Hepatocyte (in vitro differentiated cells): ENCODE results near the gene ZNF101.

Experiments used
- EZH2 ChIP-seq: fragments of 200-600 bp; sonication (generic); IDR thresholded peaks from 2 replicates; pipeline ENCODE4 v1.6.1; 2016; ENCODE audit warnings: antibody characterized with exemption, mild to moderate bottlenecking, borderline replicate concordance
- EZH2phosphoT487 ChIP-seq: fragments of 200-600 bp; sonication (generic); IDR thresholded peaks from one replicate; pipeline ENCODE4 v1.6.1; 2018; ENCODE audit warnings: antibody characterized with exemption, mild to moderate bottlenecking, low read depth, moderate library complexity; ENCODE audit not compliant: unreplicated experiment, severe bottlenecking
- TF ChIP-seq, protein P1 (sequence below): fragments of 200-600 bp; sonication (generic); IDR thresholded peaks from 2 replicates; pipeline ENCODE4 v1.5.1; 2016; ENCODE audit warnings: antibody characterized with exemption, mild to moderate bottlenecking; ENCODE audit not compliant: poor library complexity

DNA sequence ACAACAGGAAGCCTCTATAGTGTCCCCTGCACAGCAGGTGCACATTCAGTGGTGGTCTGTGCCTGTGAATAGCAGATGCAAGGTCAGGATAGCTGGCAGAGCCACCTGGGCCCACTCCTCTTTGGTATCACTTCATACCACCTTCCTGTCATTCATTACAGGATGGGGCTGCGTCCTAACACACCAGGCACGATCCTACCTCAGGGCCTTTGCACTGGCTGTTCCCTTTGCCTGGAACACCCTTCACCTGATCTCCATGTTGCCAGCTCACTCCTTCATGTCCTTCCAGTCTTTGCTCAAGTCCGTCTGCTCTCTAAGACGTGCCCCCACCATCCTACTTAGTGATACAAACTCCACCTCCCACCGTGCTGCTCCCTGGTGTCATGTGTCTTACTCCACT is 36.0 kb upstream of the ZNF101 start:
- TF ChIP-seq, protein P1, sequence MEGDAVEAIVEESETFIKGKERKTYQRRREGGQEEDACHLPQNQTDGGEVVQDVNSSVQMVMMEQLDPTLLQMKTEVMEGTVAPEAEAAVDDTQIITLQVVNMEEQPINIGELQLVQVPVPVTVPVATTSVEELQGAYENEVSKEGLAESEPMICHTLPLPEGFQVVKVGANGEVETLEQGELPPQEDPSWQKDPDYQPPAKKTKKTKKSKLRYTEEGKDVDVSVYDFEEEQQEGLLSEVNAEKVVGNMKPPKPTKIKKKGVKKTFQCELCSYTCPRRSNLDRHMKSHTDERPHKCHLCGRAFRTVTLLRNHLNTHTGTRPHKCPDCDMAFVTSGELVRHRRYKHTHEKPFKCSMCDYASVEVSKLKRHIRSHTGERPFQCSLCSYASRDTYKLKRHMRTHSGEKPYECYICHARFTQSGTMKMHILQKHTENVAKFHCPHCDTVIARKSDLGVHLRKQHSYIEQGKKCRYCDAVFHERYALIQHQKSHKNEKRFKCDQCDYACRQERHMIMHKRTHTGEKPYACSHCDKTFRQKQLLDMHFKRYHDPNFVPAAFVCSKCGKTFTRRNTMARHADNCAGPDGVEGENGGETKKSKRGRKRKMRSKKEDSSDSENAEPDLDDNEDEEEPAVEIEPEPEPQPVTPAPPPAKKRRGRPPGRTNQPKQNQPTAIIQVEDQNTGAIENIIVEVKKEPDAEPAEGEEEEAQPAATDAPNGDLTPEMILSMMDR, result no peak
- TF ChIP-seq EZH2 (no peak), EZH2phosphoT487 (no peak)
